B cell (primary cell): ENCODE data around the gene SLC22A12. TPM values are rescaled to one million over a fixed set of nuclear protein-coding genes. Genes with fewer than 3 reads are reported as not detected.

Experiments used
- ATAC-seq: fragments of 200-7000 bp; cut with Tn5 transposase; one replicate; pipeline ENCODE4 v1.10.0; 2021; ENCODE audit warnings: low read depth, mild to moderate bottlenecking, moderate number of reproducible peaks, moderate library complexity
- CTCF ChIA-PET: fragments of 350-600 bp; sonication (Branson Sonifier 250); formaldehyde crosslinking; loops from one replicate; lab custom pipeline; 2021; ENCODE audit warnings: antibody characterized with exemption, inconsistent platforms; lab: Charles Lee
- POLR2A ChIA-PET: fragments of 350-600 bp; sonication (Branson Sonifier 250); formaldehyde crosslinking; loops from one replicate; lab custom pipeline; 2021; ENCODE audit warnings: antibody characterized with exemption; lab: Charles Lee
- DNase-seq: peaks from one replicate; pipeline ENCODE4 v3.0.0; 2013
- H2AFZ ChIP-seq: 2 replicates; pipeline ENCODE4 v1.6.1; 2012; ENCODE audit warnings: mild to moderate bottlenecking, low read depth, low read length; ENCODE audit not compliant: insufficient read depth, poor library complexity, severe bottlenecking
- H3K27ac ChIP-seq, 2 donors: 1 replicate in 1 of 2; 2 replicates in 1 of 2; pipeline ENCODE4 v1.5.1; 2012 to 2013; ENCODE audit warnings: low read length in 2 of 2, mild to moderate bottlenecking in 2 of 2, moderate library complexity in 1 of 2
- H3K27me3 ChIP-seq, 4 experiments: fragments of 200-600 bp in 1 of 4; sonication (generic) in 1 of 4; replicated peaks in 1 of 4; 1 replicate in 2 of 4; 2 replicates in 2 of 4; pipeline versions ENCODE4 v1.6.1 to v1.7.0; 2013 to 2016; ENCODE audit warnings: low read length in 3 of 4, mild to moderate bottlenecking in 2 of 4, mixed read lengths in 1 of 4, moderate library complexity in 1 of 4; ENCODE audit not compliant: insufficient read depth in 4 of 4, control insufficient read depth in 3 of 4; ENCODE audit errors: control extremely low read depth in 1 of 4
- H3K36me3 ChIP-seq, 2 experiments: replicated peaks in 1 of 2; 1 replicate in 1 of 2; 2 replicates in 1 of 2; pipeline versions ENCODE4 v1.6.1 to v1.7.1; 2013; ENCODE audit warnings: low read length in 1 of 2; ENCODE audit not compliant: insufficient read depth in 2 of 2, control insufficient read depth in 1 of 2; ENCODE audit errors: control extremely low read depth in 1 of 2, extremely low read depth in 1 of 2
- H3K4me1 ChIP-seq, 2 donors: fragments of 200-600 bp in 1 of 2; sonication (generic) in 1 of 2; 1 replicate in 1 of 2; 2 replicates in 1 of 2; pipeline versions ENCODE4 v1.5.1 to v1.6.1; 2013 to 2017; ENCODE audit warnings: low read length in 2 of 2; ENCODE audit not compliant: control insufficient read depth in 2 of 2, insufficient read depth in 2 of 2
- H3K4me2 ChIP-seq: replicated peaks from 2 replicates; pipeline ENCODE3; 2012; ENCODE audit warnings: mild to moderate bottlenecking, low read depth, low read length; ENCODE audit not compliant: poor library complexity, severe bottlenecking
- H3K4me3 ChIP-seq, 5 experiments: fragments of 200-600 bp in 1 of 5; sonication (generic) in 1 of 5; 1 replicate in 3 of 5; 2 replicates in 2 of 5; pipeline versions ENCODE4 v1.5.1 to v1.7.0; 2011 to 2016; ENCODE audit warnings: low read length in 4 of 5, mild to moderate bottlenecking in 4 of 5, low read depth in 2 of 5, control low read depth in 1 of 5, moderate library complexity in 1 of 5; ENCODE audit not compliant: insufficient read depth in 1 of 5; ENCODE audit errors: control extremely low read depth in 1 of 5, extremely low read depth in 1 of 5
- H3K79me2 ChIP-seq: fragments of 200-600 bp; sonication (generic); one replicate; pipeline ENCODE4 v1.6.0; 2016; ENCODE audit warnings: low read length; ENCODE audit not compliant: control insufficient read depth, insufficient read depth
- H3K9ac ChIP-seq: fragments of 200-600 bp; sonication (generic); 2 replicates; pipeline ENCODE4 v1.6.1; 2017; ENCODE audit warnings: mild to moderate bottlenecking, low read length, moderate library complexity
- H3K9me3 ChIP-seq, 3 donors: one replicate each; pipeline versions ENCODE4 v1.6.1 to v1.7.1; 2013; ENCODE audit warnings: low read length in 2 of 3; ENCODE audit not compliant: control insufficient read depth in 2 of 3, insufficient read depth in 1 of 3; ENCODE audit errors: control extremely low read depth in 1 of 3
- H4K20me1 ChIP-seq: 2 replicates; pipeline ENCODE4 v1.6.0; 2012; ENCODE audit warnings: mild to moderate bottlenecking, low read length; ENCODE audit not compliant: insufficient read depth, control insufficient read depth, poor library complexity, severe bottlenecking
- H3K27ac Mint-ChIP-seq: one replicate; pipeline ENCODE4 v1.8.0; 2021; ENCODE audit warnings: mixed read lengths
- H3K27me3 Mint-ChIP-seq: one replicate; pipeline ENCODE4 v1.8.0; 2021; ENCODE audit warnings: mixed read lengths
- H3K4me1 Mint-ChIP-seq: one replicate; pipeline ENCODE4 v1.8.0; 2021; ENCODE audit warnings: mixed read lengths
- H3K4me3 Mint-ChIP-seq: one replicate; pipeline ENCODE4 v1.8.0; 2021; ENCODE audit warnings: mixed read lengths
- H3K9me3 Mint-ChIP-seq: one replicate; pipeline ENCODE4 v1.8.0; 2022; ENCODE audit warnings: mixed read lengths; ENCODE audit not compliant: insufficient read depth
- CTCF ChIP-seq: fragments of 200-600 bp; IDR thresholded peaks from one replicate; pipeline ENCODE4 v1.8.0; 2022; ENCODE audit warnings: antibody characterized with exemption, mild to moderate bottlenecking
- EZH2 ChIP-seq: IDR thresholded peaks from 2 replicates; pipeline ENCODE4 v1.6.1; 2012; ENCODE audit warnings: borderline replicate concordance, low read depth, mild to moderate bottlenecking, moderate library complexity, low read length; ENCODE audit not compliant: insufficient read depth, poor library complexity, severe bottlenecking
- WGBS: methylation state at CpG from one replicate; pipeline ENCODE4 v1.1.5; 2013; ENCODE audit warnings: missing lambda C conversion rate; ENCODE audit not compliant: insufficient coverage; 5-methylcytosine and 5-hydroxymethylcytosine counted together
- intact Hi-C: fragments of 100-400 bp; cut with micrococcal nuclease; formaldehyde crosslinking; loops from one replicate; pipeline ENCODE4 v1.10.0; 2022
- polyA plus RNA-seq: library from polyadenylated mRNA; depleted of rRNA; stranded (reverse); fragments of >200 nt; gene quantifications from 2 replicates; pipeline ENCODE4 v1.2.3, GENCODE V29; 2012
- total RNA-seq, 2 donors: library from RNA; stranded (reverse); fragments of 120-200 nt in 1 of 2; gene quantifications; 1 replicate in 1 of 2; 2 replicates in 1 of 2; pipeline versions ENCODE4 v1.2.3 to v1.2.4, GENCODE V29; 2013 to 2022

Gene SLC22A12
- total and polyA plus RNA-seq, 2 donors (not counting 1 experiment from before 2014, with no cell fraction given): not detected

DNA sequence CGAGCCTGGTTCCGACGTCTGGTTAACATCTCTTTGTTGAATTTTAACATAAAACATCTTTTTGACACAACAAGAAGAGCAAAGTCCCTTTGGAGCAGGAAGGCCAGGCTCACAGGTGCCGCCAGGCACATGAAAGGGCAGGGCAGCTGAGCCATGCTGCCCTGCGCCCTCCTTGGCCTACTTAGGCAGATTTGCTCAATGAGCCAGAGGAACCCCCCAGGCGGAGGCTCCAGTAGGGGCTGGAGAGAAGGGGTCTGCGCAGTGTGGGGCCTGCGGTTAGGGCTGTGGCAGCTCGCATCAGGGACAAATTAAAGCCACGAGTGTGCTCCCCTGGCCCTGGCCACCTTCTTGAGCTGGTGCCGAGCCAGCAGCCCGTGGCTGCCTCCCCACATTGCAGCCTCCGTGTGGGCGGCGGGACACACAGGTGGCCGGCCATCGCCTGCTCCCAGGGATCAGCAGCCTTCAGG, 9.9 kb upstream of the SLC22A12 start:
- no peak overlapping the region for H3K4me2 ChIP-seq

DNA sequence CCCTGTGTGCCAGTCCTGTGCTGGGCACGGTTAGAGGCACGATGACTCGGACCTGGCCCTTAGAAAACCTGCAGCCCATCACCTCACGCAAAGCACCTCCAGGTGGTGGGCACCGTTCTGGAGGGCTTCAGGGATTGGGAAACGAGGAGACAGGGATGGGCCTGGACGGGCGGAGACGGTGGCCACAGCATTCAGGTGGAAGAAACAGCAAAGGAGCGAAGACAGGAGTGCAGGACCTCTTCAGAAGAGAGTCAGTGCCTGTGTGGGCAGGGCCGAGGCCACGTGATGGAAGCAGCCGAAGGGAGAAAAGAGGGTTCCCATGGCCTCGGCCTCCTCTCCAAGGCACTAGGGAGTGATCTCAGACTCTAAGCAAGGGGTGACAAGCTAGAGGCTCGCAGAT, 8.1 kb upstream of the SLC22A12 start:
- Histone ChIP-seq H3K9me3 (peaks cover 0 to 11% (median 0%) of the 10 kb centered on the region in 3 donors), H3K27me3 (peaks cover 0 to 5% (median 0%) of the 10 kb centered on the region in 4 experiments), H3K9ac (no peak overlapping the region), H2AFZ (no peak overlapping the region), H3K27ac (no peak overlapping the region), H3K79me2 (no peaks in the 10 kb centered on the region), H3K36me3 (no peaks in the 10 kb centered on the region), H3K4me1 (peaks cover 0 to 5% of the 10 kb centered on the region in 2 donors), H4K20me1 (no peaks in the 10 kb centered on the region), H3K4me2 (no peak overlapping the region), H3K4me3 (no peak overlapping the region)
- Mint-ChIP-seq H3K9me3 (peaks cover 1% of the 10 kb centered on the region), H3K4me1 (no peaks in the 10 kb centered on the region), H3K27ac (no peak overlapping the region), H3K4me3 (no peak overlapping the region), H3K27me3 (peaks cover 13% of the 10 kb centered on the region)
- CTCF ChIA-PET: no interaction called here
- 91% methylated on average over 15 of the region's 15 CpGs for WGBS
- TF ChIP-seq CTCF (no peak), EZH2 (no peak)
- ATAC-seq (no peak), DNase-seq (no peak)
- POLR2A ChIA-PET: no interaction called here
- intact Hi-C loops: no loop called here

More for the DNA sequence above, 9.9 kb upstream of the SLC22A12 start:
- Histone ChIP-seq H3K27ac (no peak overlapping the region), H3K36me3 (no peaks in the 10 kb centered on the region), H4K20me1 (no peaks in the 10 kb centered on the region), H2AFZ (no peak overlapping the region), H3K79me2 (no peaks in the 10 kb centered on the region), H3K4me1 (peaks cover 0 to 8% of the 10 kb centered on the region in 2 donors), H3K9me3 (peaks cover 0 to 4% (median 0%) of the 10 kb centered on the region in 3 donors), H3K4me3 (no peak overlapping the region), H3K27me3 (peaks cover 0 to 6% (median 0%) of the 10 kb centered on the region in 4 experiments), H3K9ac (no peak overlapping the region)
- intact Hi-C loops: no loop called here
- H3K4me3 Mint-ChIP-seq: no peak overlapping the region
- POLR2A ChIA-PET: no interaction called here
- H3K4me1 Mint-ChIP-seq: no peaks in the 10 kb centered on the region
- TF ChIP-seq CTCF: no peak
- TF ChIP-seq EZH2: no peak
- CTCF ChIA-PET: no interaction called here
- ATAC-seq (no peak), DNase-seq (no peak)
- no peaks in the 10 kb centered on the region for H3K9me3 Mint-ChIP-seq
- no peak overlapping the region for H3K27ac Mint-ChIP-seq
- peaks cover 16% of the 10 kb centered on the region for H3K27me3 Mint-ChIP-seq
- 95% methylated on average over 17 of the region's 17 CpGs for WGBS
